ENCODE data around the gene KATNBL1.

The KATNBL1 gene

DNA sequence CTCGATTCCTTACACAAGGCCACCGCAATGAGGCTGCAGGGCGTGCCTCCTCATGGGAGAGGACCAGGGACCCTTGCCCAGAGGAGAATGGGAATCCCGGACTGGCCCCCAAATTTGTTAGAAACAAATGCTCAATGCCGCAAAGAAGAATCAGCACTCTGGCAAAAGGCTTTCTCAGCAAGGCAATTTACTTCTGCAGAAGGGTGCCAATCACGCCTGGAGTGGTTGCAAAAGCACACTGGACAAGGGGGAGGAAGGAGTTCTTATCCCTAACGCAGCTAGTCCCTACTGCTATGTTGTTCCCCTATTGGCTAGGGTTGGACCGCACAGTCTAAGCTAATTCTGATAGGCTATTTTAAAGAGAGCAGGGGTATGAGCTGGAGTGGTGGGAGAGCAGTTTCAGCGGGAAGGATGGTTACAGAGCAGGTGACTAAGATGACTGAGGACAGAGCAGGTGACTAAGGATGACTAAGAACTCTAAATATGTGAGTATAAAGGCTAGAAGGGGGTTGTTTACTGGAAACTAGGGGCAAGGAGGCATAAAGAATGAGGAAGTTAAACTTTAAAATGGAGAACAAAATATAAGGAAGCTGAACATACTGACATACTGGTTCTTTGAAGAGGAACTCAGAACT is 48.5 kb downstream of the KATNBL1 start:
- H3K4me3 ChIP-seq (IDR thresholded peaks at IDR 0.05; ENCODE audit: insufficient read depth, low read depth, low read length), result no peak overlapping the region
- H3K79me2 ChIP-seq (ENCODE audit: insufficient read depth, low read depth), result peaks cover 13% of the 10 kb centered on the region; the same call in 1 of the 2 replicates
- H3K4me2 ChIP-seq, result no peak overlapping the region
- H4K20me1 ChIP-seq (ENCODE audit: insufficient read depth), result no peaks in the 10 kb centered on the region
- no peak overlapping the region for H3K27ac ChIP-seq
- H2AFZ ChIP-seq (ENCODE audit: low read depth), result no peak overlapping the region
- no peak overlapping the region for H3K9ac ChIP-seq
- H3K36me3 ChIP-seq (ENCODE audit: insufficient read depth), result no peaks in the 10 kb centered on the region
- TF ChIP-seq CTCF (conservative IDR thresholded peaks at IDR 0.05; ENCODE audit: low read depth, low read length), result no peak
- H3K4me1 ChIP-seq (ENCODE audit: low read depth, poor library complexity, severe bottlenecking), result no peaks in the 10 kb centered on the region
- no peaks in the 10 kb centered on the region for H3K27me3 ChIP-seq (ENCODE audit: insufficient read depth, low read depth)

DNA sequence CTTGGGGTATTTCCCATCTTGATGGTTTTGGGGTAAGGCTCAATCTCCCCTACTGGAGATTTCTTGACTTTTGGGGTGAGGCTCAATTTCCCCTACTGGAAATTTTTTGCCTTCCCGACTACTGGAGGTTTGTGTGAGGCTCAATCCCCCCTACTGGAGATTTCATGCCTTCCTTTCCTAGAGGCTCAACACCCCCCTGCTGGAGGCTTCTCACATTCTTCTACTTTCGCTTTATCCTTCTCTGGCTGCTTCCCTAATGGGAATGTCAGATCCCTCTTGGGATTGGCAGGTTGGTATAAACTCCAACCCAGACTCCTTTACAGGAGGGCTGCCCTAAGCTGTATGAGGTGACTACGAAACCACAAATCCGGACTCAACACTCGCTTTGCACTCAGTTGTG is 49.2 kb downstream of the KATNBL1 start:
- Histone ChIP-seq H3K4me3 (IDR thresholded peaks at IDR 0.05; ENCODE audit: insufficient read depth, low read depth, low read length) (no peak overlapping the region), H3K79me2 (ENCODE audit: insufficient read depth, low read depth) (peaks cover 13% of the 10 kb centered on the region; the same call in 1 of the 2 replicates)
- TF ChIP-seq CTCF (conservative IDR thresholded peaks at IDR 0.05; ENCODE audit: low read depth, low read length), result no peak

DNA sequence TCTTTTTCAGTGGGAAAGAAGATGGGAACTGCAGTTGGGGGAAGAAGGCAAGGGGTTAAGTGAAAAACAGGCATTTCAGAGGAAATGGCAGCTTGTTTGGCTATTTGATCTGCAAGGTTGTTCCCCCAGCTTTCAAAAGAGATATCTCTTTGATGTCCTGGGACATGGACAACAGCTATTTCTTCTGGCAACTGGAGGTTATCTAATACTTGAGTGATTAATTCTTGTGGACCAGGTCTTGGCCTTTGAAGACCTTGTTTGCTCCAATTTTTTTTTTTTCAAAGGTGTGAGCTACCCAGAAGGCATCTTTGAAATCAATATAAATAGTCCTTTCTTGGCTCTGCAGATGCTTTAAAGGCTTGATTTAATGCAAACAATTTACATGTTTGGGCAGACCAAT is 51.5 kb downstream of the KATNBL1 start:
- Histone ChIP-seq H3K36me3 (ENCODE audit: insufficient read depth) (no peaks in the 10 kb centered on the region), H3K27me3 (ENCODE audit: insufficient read depth, low read depth) (no peaks in the 10 kb centered on the region), H3K4me2 (no peak overlapping the region), H3K27ac (no peak overlapping the region), H4K20me1 (ENCODE audit: insufficient read depth) (no peaks in the 10 kb centered on the region), H3K4me1 (ENCODE audit: low read depth, poor library complexity, severe bottlenecking) (no peaks in the 10 kb centered on the region), H3K79me2 (ENCODE audit: insufficient read depth, low read depth) (no peaks in the 10 kb centered on the region), H2AFZ (ENCODE audit: low read depth) (no peak overlapping the region), H3K4me3 (IDR thresholded peaks at IDR 0.05; ENCODE audit: insufficient read depth, low read depth, low read length) (no peak overlapping the region), H3K9ac (no peak overlapping the region)
- TF ChIP-seq CTCF (conservative IDR thresholded peaks at IDR 0.05; ENCODE audit: low read depth, low read length), result no peak

More for the DNA sequence above, 49.2 kb downstream of the KATNBL1 start:
- no peaks in the 10 kb centered on the region for H4K20me1 ChIP-seq (ENCODE audit: insufficient read depth)
- no peaks in the 10 kb centered on the region for H3K27me3 ChIP-seq (ENCODE audit: insufficient read depth, low read depth)
- no peak overlapping the region for H2AFZ ChIP-seq (ENCODE audit: low read depth)
- no peak overlapping the region for H3K9ac ChIP-seq
- no peak overlapping the region for H3K27ac ChIP-seq
- H3K4me1 ChIP-seq (ENCODE audit: low read depth, poor library complexity, severe bottlenecking), result no peaks in the 10 kb centered on the region
- H3K4me2 ChIP-seq, result no peak overlapping the region
- H3K36me3 ChIP-seq (ENCODE audit: insufficient read depth), result no peaks in the 10 kb centered on the region

- Histone ChIP-seq H3K4me2 (no peak overlapping the region), H3K9ac (no peak overlapping the region), H2AFZ (ENCODE audit: low read depth) (no peak overlapping the region), H3K4me3 (IDR thresholded peaks at IDR 0.05; ENCODE audit: insufficient read depth, low read depth, low read length) (no peak overlapping the region), H3K27ac (no peak overlapping the region), H4K20me1 (ENCODE audit: insufficient read depth) (no peaks in the 10 kb centered on the region), H3K27me3 (ENCODE audit: insufficient read depth, low read depth) (no peaks in the 10 kb centered on the region), H3K79me2 (ENCODE audit: insufficient read depth, low read depth) (no peaks in the 10 kb centered on the region), H3K36me3 (ENCODE audit: insufficient read depth) (no peaks in the 10 kb centered on the region), H3K4me1 (ENCODE audit: low read depth, poor library complexity, severe bottlenecking) (no peaks in the 10 kb centered on the region)
- TF ChIP-seq CTCF (conservative IDR thresholded peaks at IDR 0.05; ENCODE audit: low read depth, low read length), result no peak
Observed at GRCh38 chr15:34155859-34156258, 54.0 kb downstream of the KATNBL1 start.
